Natural killer cell treated with Interleukin-12 subunit alpha and Interleukin-12 subunit beta and Interleukin-15 and Interleukin-18, amount 100 ng/mL, for 72 hours (primary cell): Measurements from ENCODE around the gene CTPS1. TPM values are rescaled to one million over a fixed set of nuclear protein-coding genes. Genes with fewer than 3 reads are reported as not detected.

Experiments
- ATAC-seq, 2 donors: fragments of 150-1000 bp; cut with Tn5 transposase in 1 of 2; sonication (Bioruptor Pico), chemical (Tn5 transposase) in 1 of 2; 2 replicates each; pipeline ENCODE4 v1.10.0; 2021
- DNase-seq: peaks from one replicate; pipeline ENCODE4 v3.0.0; 2022; ENCODE audit warnings: low spot score
- H3K27ac Mint-ChIP-seq, 2 donors: 1 replicate in 1 of 2; 2 replicates in 1 of 2; pipeline ENCODE4 v1.8.0; 2022; ENCODE audit warnings: mixed read lengths in 2 of 2, mild to moderate bottlenecking in 1 of 2, moderate library complexity in 1 of 2
- H3K27me3 Mint-ChIP-seq, 2 donors: 1 replicate in 1 of 2; 2 replicates in 1 of 2; pipeline ENCODE4 v1.8.0; 2022; ENCODE audit warnings: mixed read lengths in 2 of 2
- H3K36me3 Mint-ChIP-seq: one replicate; pipeline ENCODE4 v1.8.0; 2022; ENCODE audit warnings: mixed read lengths
- H3K4me1 Mint-ChIP-seq, 2 donors: 1 replicate in 1 of 2; 2 replicates in 1 of 2; pipeline ENCODE4 v1.8.0; 2022; ENCODE audit warnings: low read depth in 2 of 2, mixed read lengths in 2 of 2, mild to moderate bottlenecking in 1 of 2
- H3K4me3 Mint-ChIP-seq: one replicate; pipeline ENCODE4 v1.8.0; 2022; ENCODE audit warnings: mixed read lengths
- H3K9me3 Mint-ChIP-seq: 2 replicates; pipeline ENCODE4 v1.8.0; 2022; ENCODE audit warnings: mixed read lengths
- total RNA-seq, 2 donors: library from RNA; stranded (reverse); gene quantifications; one replicate each; pipeline ENCODE4 v1.2.3, GENCODE V29; 2022

Gene CTPS1
- total RNA-seq, 2 donors from 2014 or later, result 83.1 to 152 TPM

GRCh38 chr1:40951943-40952743 lies 27.4 kb upstream of the CTPS1 start:
- DNase-seq (peak; percentile 74), ATAC-seq (peak; percentile 72 to 76)
- H3K27ac Mint-ChIP-seq, result no peak overlapping the region
- no peaks in the 10 kb centered on the region for H3K36me3 Mint-ChIP-seq
- no peaks in the 10 kb centered on the region for H3K9me3 Mint-ChIP-seq
- peaks cover 9 to 16% of the 10 kb centered on the region in 2 donors for H3K27me3 Mint-ChIP-seq
- H3K4me1 Mint-ChIP-seq, result peaks cover 8 to 11% of the 10 kb centered on the region in 2 donors
- no peak overlapping the region for H3K4me3 Mint-ChIP-seq

- DNase-seq (no peak), ATAC-seq (no peak)
- Mint-ChIP-seq H3K9me3 (no peaks in the 10 kb centered on the region), H3K27ac (no peak overlapping the region), H3K4me1 (peaks cover 8 to 11% of the 10 kb centered on the region in 2 donors), H3K4me3 (no peak overlapping the region), H3K27me3 (peaks cover 9 to 16% of the 10 kb centered on the region in 2 donors), H3K36me3 (no peaks in the 10 kb centered on the region)
These were observed 26.7 kb upstream of the CTPS1 start for GRCh38 chr1:40952744-40953315.

- Mint-ChIP-seq H3K36me3 (no peaks in the 10 kb centered on the region), H3K9me3 (no peaks in the 10 kb centered on the region), H3K4me3 (no peak overlapping the region), H3K4me1 (peaks cover 0 to 6% of the 10 kb centered on the region in 2 donors), H3K27ac (no peak overlapping the region), H3K27me3 (peaks cover 13 to 16% of the 10 kb centered on the region in 2 donors)
- ATAC-seq, result no peak
- DNase-seq, result no peak
These were observed 24.9 kb upstream of the CTPS1 start for GRCh38 chr1:40954626-40955025.

- DNase-seq, result no peak
- Mint-ChIP-seq H3K27me3 (peaks cover 13 to 16% of the 10 kb centered on the region in 2 donors), H3K4me3 (no peak overlapping the region), H3K4me1 (peaks cover 0 to 6% of the 10 kb centered on the region in 2 donors), H3K9me3 (no peaks in the 10 kb centered on the region), H3K36me3 (no peaks in the 10 kb centered on the region), H3K27ac (no peak overlapping the region)
- no peak for ATAC-seq
These were observed 24.2 kb upstream of the CTPS1 start for GRCh38 chr1:40955266-40955665.

- H3K36me3 Mint-ChIP-seq, result no peaks in the 10 kb centered on the region
- DNase-seq (no peak), ATAC-seq (no peak)
- H3K4me1 Mint-ChIP-seq, result peaks cover 0 to 6% of the 10 kb centered on the region in 2 donors
- H3K9me3 Mint-ChIP-seq, result no peaks in the 10 kb centered on the region
- H3K4me3 Mint-ChIP-seq, result no peak overlapping the region
- no peak overlapping the region for H3K27ac Mint-ChIP-seq
- peaks cover 13 to 16% of the 10 kb centered on the region in 2 donors for H3K27me3 Mint-ChIP-seq
These were observed 23.1 kb upstream of the CTPS1 start for GRCh38 chr1:40956407-40956806.

GRCh38 chr1:40958210-40958609 lies 21.3 kb upstream of the CTPS1 start:
- H3K27ac Mint-ChIP-seq, result no peak overlapping the region
- DNase-seq (no peak), ATAC-seq (no peak)
- H3K27me3 Mint-ChIP-seq, result peaks cover 11 to 16% of the 10 kb centered on the region in 2 donors
- no peaks in the 10 kb centered on the region for H3K36me3 Mint-ChIP-seq
- no peaks in the 10 kb centered on the region for H3K9me3 Mint-ChIP-seq
- H3K4me3 Mint-ChIP-seq, result no peak overlapping the region
- no peaks in the 10 kb centered on the region for H3K4me1 Mint-ChIP-seq

GRCh38 chr1:40965531-40965930 lies 14.0 kb upstream of the CTPS1 start:
- Mint-ChIP-seq H3K4me1 (no peaks in the 10 kb centered on the region), H3K4me3 (no peak overlapping the region), H3K36me3 (no peaks in the 10 kb centered on the region), H3K27me3 (peaks cover 0 to 10% of the 10 kb centered on the region in 2 donors), H3K27ac (no peak overlapping the region), H3K9me3 (no peaks in the 10 kb centered on the region)
- peak in 1 of 2 donors; percentile 43 for ATAC-seq
- no peak for DNase-seq

GRCh38 chr1:40966417-40966816 lies 13.1 kb upstream of the CTPS1 start:
- ATAC-seq, result no peak
- H3K4me1 Mint-ChIP-seq, result no peaks in the 10 kb centered on the region

GRCh38 chr1:40969445-40969844 lies 10.1 kb upstream of the CTPS1 start:
- Mint-ChIP-seq H3K27ac (no peak overlapping the region), H3K36me3 (no peaks in the 10 kb centered on the region), H3K4me1 (peaks cover 4 to 8% of the 10 kb centered on the region in 2 donors), H3K9me3 (no peaks in the 10 kb centered on the region), H3K4me3 (no peak overlapping the region), H3K27me3 (peaks cover 0 to 13% of the 10 kb centered on the region in 2 donors)
- DNase-seq (no peak), ATAC-seq (no peak)

More at GRCh38 chr1:40966417-40966816, 13.1 kb upstream of the CTPS1 start:
- Mint-ChIP-seq H3K36me3 (no peaks in the 10 kb centered on the region), H3K4me3 (no peak overlapping the region), H3K27me3 (peaks cover 0 to 10% of the 10 kb centered on the region in 2 donors), H3K27ac (no peak overlapping the region), H3K9me3 (no peaks in the 10 kb centered on the region)
- DNase-seq, result no peak

GRCh38 chr1:40971966-40972365 lies 7.5 kb upstream of the CTPS1 start:
- Mint-ChIP-seq H3K36me3 (no peaks in the 10 kb centered on the region), H3K4me1 (peaks cover 4 to 8% of the 10 kb centered on the region in 2 donors), H3K27me3 (peaks cover 0 to 9% of the 10 kb centered on the region in 2 donors), H3K27ac (no peak overlapping the region), H3K4me3 (no peak overlapping the region), H3K9me3 (no peaks in the 10 kb centered on the region)
- ATAC-seq, result no peak
- no peak for DNase-seq

- H3K4me1 Mint-ChIP-seq, result peaks cover 6 to 11% of the 10 kb centered on the region in 2 donors
- H3K36me3 Mint-ChIP-seq, result no peaks in the 10 kb centered on the region
- no peak overlapping the region for H3K27ac Mint-ChIP-seq
- H3K9me3 Mint-ChIP-seq, result no peaks in the 10 kb centered on the region
- no peak overlapping the region for H3K4me3 Mint-ChIP-seq
- H3K27me3 Mint-ChIP-seq, result peaks cover 0 to 5% of the 10 kb centered on the region in 2 donors
- peak in 1 of 2 donors; percentile 36 for ATAC-seq
- no peak for DNase-seq
These were observed 5.6 kb upstream of the CTPS1 start for GRCh38 chr1:40973912-40974311.

GRCh38 chr1:40974945-40975344 lies 4.6 kb upstream of the CTPS1 start:
- no peak for DNase-seq
- Mint-ChIP-seq H3K9me3 (no peaks in the 10 kb centered on the region), H3K27me3 (peaks cover 0 to 3% of the 10 kb centered on the region in 2 donors), H3K4me3 (no peak overlapping the region), H3K4me1 (peaks cover 7 to 15% of the 10 kb centered on the region in 2 donors), H3K36me3 (no peaks in the 10 kb centered on the region), H3K27ac (no peak overlapping the region)
- no peak for ATAC-seq

- Mint-ChIP-seq H3K4me3 (peak overlapping the region; percentile 19), H3K9me3 (no peaks in the 10 kb centered on the region), H3K4me1 (peaks cover 20 to 34% of the 10 kb centered on the region in 2 donors), H3K27me3 (peaks cover 0 to 3% of the 10 kb centered on the region in 2 donors), H3K36me3 (peaks cover 9% of the 10 kb centered on the region), H3K27ac (no peak overlapping the region)
- no peak for DNase-seq
- ATAC-seq, result no peak
These were observed 2.4 kb upstream of the CTPS1 start for GRCh38 chr1:40976952-40977690.

GRCh38 chr1:40977716-40978115 lies 1.8 kb upstream of the CTPS1 start:
- peak overlapping the region in 1 of 2 donors; percentile 93 for H3K27ac Mint-ChIP-seq
- peaks cover 22 to 37% of the 10 kb centered on the region in 2 donors for H3K4me1 Mint-ChIP-seq
- H3K27me3 Mint-ChIP-seq, result peaks cover 0 to 3% of the 10 kb centered on the region in 2 donors
- H3K4me3 Mint-ChIP-seq, result no peak overlapping the region
- no peaks in the 10 kb centered on the region for H3K9me3 Mint-ChIP-seq
- DNase-seq (no peak), ATAC-seq (no peak)
- peaks cover 9% of the 10 kb centered on the region for H3K36me3 Mint-ChIP-seq
